ENCODE measurements around the gene GPX4.

Gene GPX4

GRCh38 chr19:1069009-1069779 is 34.6 kb upstream of the GPX4 start:
- no peak for DNase-seq

- no peak for DNase-seq
These were observed 33.2 kb upstream of the GPX4 start for GRCh38 chr19:1070576-1070930.

- DNase-seq, result no peak
These were observed 32.6 kb upstream of the GPX4 start for GRCh38 chr19:1070931-1071791.

DNA sequence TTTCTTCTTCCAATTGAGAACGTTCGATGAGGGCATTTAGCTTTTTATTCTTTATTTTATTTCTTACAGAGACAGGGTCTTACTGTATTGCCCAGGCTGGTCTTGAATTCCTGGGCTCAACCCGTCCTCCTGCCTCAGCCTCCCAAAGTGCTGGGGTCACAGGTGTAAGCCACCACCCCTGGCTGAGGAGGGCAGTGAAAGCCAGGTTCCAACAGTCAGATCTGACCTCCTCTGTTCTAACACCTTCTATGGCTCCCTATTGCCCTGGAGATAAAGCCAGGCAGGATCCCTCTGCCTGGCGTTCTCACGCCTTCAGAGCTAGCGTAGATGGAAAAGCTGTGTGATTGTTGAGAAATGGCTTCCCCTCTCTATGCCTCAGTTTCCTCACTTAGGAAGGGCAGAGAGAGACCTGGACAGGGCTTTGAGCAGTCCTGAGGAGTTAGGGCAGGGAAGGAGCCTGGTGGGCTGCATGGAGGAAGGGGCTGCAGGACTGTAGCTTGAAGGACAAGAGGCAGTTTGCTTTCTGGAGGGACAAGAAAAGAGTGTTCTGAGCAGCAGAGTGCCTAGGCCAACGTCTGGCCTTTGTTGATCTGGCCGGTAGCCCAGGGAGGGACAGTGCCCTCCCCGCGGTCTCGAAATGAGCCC is 31.3 kb upstream of the GPX4 start:
- DNase-seq, result no peak

DNA sequence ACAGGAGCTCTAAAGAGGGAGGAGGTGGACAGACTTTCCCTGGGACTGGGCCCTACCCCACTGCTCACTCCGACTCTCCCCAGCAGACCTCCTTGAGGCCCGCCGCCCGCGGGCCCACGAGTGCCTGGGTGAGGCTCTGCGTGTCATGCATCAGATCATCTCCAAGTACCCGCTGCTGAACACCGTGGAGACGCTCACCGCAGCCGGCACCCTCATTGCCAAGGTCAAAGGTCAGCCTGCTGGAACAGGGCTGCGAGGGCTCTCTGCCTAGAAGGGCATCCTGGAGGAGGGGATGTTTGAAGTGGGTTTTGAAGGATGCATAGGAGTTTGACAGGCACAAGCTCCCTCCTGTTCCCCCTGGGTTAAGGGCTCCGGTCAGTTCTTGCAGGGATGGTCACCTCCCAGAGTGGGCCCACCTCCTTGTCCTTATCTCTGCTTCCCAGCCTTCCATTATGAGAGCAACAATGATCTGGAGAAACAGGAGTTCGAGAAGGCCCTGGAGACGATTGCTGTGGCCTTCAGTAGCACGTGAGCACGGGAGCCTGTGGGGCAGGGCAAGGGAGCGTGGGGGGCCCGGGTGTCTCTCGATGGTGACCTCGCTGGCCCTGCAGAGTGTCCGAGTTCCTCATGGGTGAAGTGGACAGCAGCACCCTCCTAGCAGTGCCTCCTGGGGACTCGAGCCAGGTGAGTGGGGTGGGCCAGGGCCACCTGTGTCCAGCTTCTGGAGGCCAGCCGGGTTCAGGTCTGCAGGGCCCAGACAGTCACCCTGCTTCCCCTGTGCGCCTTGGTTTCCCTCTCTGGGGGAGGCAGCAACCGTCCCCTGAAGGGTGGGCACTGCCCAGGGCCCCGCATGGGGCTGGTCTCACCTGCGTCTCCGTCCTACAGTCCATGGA is 30.5 kb upstream of the GPX4 start:
- no peak for DNase-seq

GRCh38 chr19:1073956-1074517 is 29.8 kb upstream of the GPX4 start:
- no peak for DNase-seq

DNA sequence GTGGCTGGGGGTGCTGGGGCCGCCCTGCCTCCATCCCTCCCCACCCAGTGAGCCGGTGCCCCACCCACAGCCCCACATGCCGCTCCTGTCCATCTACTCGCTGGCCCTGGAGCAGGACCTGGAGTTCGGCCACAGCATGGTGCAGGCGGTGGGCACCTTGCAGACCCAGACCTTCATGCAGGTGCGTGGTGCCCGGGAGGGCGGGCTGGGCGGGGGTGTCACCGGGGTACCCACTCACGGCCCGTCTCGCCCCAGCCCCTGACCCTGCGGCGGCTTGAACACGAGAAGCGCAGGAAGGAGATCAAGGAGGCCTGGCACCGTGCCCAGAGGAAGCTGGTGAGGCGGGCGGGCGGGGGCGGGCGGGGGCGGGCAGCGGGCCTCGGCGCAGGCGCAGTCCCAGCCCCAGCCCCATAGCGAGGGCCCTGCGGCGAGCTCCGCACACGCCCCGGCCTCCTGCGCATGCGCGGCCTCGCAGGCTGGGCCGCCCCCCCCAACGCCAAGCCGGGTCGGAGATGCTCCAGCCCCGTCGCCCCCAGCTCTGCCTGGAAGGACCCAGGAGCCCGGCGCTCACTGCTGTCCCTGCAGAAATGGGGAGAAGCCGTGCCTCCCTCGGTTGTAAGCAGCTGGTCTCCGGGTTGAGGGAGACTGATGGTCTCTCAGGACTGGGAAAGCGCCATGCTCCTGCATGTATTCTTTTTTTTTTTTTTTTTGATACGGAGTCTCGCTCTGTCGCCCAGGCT is 29.1 kb upstream of the GPX4 start:
- DNase-seq, result peak; percentile 78

DNA sequence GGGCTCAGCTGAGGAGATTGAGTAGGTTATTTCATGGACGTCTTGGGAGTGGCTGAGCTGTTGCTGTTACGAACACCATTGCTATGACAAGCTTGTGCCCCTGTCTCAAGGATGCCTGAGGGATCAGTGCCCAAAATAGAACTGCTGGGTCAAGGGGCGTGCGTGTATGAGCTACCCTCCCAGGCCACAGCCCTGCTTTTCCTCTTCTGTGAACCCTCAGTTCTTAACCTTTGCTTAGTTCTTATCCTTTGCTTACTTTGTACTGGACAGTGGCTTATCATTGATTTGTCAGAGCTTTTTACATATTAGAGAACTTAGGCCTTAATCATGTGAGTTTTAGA is 27.8 kb upstream of the GPX4 start:
- DNase-seq, result no peak

GRCh38 chr19:1076951-1077350 is 26.8 kb upstream of the GPX4 start:
- no peak for DNase-seq

DNA sequence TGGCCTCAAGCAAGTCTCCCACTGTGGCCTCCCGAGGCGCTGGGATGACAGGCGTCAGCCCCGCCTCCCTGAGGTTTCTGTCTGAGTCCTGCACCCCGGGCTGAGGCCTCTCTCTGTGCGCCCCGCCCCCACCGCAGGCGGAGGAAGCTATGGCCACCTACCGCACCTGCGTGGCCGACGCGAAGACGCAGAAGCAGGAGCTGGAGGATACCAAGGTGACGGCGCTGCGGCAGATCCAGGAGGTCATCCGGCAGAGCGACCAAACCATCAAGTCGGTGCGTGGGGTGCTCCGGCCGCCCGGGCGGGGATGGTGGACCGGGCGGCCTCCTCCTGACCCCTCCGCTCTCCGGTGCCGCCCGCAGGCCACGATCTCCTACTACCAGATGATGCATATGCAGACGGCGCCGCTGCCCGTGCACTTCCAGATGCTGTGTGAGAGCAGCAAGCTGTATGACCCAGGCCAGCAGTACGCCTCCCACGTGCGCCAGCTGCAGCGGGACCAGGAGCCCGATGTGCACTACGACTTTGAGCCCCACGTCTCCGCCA is 24.2 kb upstream of the GPX4 start:
- no peak for DNase-seq

GRCh38 chr19:1080360-1081161 is 23.2 kb upstream of the GPX4 start:
- no peak for DNase-seq

GRCh38 chr19:1081301-1082164 is 22.3 kb upstream of the GPX4 start:
- DNase-seq, result no peak

DNA sequence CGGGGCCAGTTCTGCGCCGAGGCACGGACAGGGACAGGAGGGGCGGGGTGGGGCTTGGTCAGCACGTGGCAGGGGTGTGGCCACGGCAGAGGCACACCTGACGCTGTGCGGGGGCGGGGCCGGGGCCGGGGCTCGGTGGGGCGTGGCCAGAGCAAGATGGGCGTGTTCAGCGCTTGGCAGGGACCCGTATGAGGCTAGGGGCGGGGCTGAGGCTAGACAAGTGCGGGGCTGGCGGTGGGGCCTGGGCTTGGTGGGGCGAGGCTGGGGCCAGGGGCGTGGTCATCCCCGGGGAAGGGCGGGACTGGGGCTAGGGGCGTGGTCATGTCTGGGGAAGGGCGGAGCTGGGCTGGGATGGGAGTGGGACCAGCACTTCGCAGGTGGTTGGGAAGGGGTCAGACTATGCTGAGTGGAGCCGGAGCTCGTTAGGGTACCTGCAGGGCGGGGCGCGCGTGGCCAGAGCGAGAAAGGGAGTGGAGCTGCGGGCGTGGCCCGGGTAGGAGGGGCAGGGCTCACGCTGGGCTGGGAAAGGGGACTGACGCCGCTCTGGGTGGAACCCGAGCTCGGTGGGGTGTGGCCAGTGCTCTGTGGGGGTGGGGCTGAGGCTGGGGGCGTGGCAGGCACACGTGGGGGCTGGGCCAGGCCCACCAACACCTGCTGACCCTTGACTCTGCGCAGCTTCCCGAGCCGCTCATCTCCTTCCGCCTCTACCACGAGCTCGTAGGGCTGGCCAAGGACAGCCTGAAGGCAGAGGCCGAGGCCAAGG is 21.4 kb upstream of the GPX4 start:
- no peak for DNase-seq

DNA sequence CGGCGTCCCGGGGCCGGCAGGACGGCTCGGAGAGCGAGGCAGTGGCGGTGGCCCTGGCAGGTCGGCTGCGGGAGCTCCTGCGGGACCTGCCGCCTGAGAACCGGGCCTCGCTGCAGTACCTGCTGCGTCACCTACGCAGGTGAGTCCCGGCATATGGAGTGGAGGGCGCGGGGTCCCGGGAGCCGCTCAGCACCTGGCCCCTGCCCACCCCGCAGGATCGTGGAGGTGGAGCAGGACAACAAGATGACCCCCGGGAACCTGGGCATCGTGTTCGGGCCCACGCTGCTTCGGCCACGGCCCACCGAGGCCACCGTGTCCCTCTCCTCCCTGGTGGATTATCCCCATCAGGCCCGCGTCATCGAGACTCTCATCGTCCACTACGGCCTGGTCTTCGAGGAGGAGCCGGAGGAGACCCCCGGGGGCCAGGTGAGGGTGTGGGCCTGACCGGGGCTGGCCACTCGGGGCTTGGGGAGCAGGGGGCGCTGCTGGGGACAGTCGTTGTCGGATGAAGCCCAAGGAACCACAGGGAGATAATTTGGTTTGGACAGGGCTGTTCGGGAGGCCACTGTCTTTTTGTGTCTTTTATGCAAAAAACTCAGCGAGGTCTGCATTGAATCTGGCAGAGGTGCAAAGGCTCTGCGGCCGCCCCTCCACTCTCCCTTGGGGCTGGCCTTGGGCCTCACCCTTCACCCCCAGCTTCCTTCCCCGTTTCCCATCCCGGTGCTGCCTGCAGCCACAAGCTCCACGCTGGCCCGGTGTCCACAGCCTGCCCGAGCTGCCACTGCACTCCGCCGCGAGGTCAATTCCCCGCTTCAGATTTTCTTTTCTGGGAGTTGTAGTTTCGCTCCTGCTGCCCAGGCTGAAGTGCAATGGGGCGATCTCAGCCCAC is 20.6 kb upstream of the GPX4 start:
- DNase-seq, result no peak

DNA sequence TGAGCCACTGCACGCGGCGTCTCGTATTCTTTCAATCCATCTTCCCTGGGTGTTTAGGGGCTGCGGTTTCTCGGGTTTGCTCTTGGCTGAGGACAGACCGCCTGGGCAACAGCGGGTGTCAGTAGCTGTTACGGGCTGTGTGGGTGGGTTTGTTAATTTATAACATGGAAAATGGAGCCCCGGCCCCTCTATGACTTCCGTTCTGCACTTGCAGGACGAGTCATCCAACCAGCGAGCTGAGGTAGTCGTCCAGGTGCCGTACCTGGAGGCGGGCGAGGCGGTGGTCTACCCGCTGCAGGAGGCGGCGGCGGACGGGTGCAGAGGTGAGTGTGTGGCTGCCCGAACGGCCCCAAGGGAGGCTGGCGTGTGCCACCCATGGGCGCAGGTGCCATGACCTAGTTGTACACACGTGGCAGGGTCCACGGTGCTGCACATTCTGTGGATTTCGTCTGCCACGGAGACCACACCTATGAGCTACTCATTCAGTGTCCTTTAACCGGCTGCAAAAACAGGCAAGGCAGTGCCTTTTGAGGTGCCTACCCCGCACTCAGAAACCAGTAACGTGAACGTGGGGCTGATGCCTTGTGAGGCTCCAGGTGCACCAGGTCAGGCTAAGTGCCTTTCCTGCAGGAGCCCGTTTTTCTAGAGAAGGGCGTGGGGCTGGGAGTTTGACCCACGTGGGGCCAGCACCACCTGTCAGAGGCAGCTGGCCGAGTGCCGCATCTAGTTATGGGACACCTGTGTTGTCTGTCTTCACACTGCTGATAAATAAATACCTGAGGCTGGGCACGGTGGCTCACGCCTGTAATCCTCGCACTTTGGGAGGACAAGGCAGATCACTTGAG is 19.5 kb upstream of the GPX4 start:
- DNase-seq, result no peak

DNA sequence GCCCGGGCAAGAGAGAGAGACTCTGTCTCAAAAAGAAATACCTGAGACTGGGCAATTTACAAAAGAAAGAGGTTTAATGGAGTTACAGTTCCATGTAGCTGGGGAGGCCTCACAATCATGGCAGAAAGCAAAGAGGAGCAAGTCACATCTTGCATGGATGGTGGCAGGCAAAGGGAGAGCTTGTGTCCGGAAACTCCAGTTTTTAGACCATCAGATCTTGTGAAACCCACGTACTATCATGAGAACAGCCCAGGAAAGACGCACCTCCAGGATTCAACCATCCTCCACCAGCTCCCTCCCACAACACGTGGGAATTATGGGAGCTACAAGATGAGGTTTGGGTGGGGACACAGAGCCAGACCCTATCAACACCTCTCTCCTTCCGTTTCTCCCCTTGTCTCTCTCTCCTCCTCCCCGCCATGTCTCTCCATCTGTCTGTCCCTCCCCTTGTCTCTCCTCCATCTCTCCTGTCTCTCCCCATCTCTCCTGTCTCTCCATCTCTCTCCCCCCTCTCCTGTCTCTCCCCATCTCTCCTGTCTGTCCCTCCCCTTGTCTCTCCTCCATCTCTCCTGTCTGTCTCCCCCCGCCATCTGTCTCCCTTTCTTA is 18.6 kb upstream of the GPX4 start:
- no peak for DNase-seq

All from NCI-H446 treated with DMSO at 0.1 percent for 48 hours (cell line).